Spinal cord (tissue), 10 donors: ENCODE results near the gene RBBP7. TPM values are rescaled to one million over a fixed set of nuclear protein-coding genes. Genes with fewer than 3 reads are reported as not detected.

Experiments used
- DNase-seq, 6 donors: peaks; one replicate each; pipeline versions ENCODE4 v3.0.0 to v3.0.0-alpha.2; 2013 to 2015; ENCODE audit warnings: low spot score in 6 of 6, low read depth in 4 of 6
- H3K27ac ChIP-seq: one replicate; pipeline ENCODE4 v1.5.1; 2013; ENCODE audit warnings: low read depth, low read length, control low read depth
- H3K27me3 ChIP-seq: one replicate; pipeline ENCODE4 v1.6.1; 2013; ENCODE audit warnings: low read length; ENCODE audit not compliant: control insufficient read depth, insufficient read depth
- H3K36me3 ChIP-seq: one replicate; pipeline ENCODE4 v1.6.1; 2013; ENCODE audit warnings: low read length; ENCODE audit not compliant: control insufficient read depth, insufficient read depth
- H3K4me1 ChIP-seq: one replicate; pipeline ENCODE4 v1.6.1; 2013; ENCODE audit warnings: low read length; ENCODE audit not compliant: control insufficient read depth, insufficient read depth
- H3K4me3 ChIP-seq: one replicate; pipeline ENCODE4 v1.5.1; 2013; ENCODE audit warnings: low read depth, low read length, control low read depth
- H3K9me3 ChIP-seq: one replicate; pipeline ENCODE4 v1.6.1; 2013; ENCODE audit warnings: low read length; ENCODE audit not compliant: control insufficient read depth, insufficient read depth
- WGBS: methylation state at CpG from one replicate; pipeline ENCODE4 v1.1.5; 2013; ENCODE audit warnings: missing lambda C conversion rate; ENCODE audit not compliant: insufficient coverage; 5-methylcytosine and 5-hydroxymethylcytosine counted together
- polyA plus RNA-seq, 2 donors: library from polyadenylated mRNA; unstranded; fragments of 120-200 nt; gene quantifications; one replicate each; pipeline ENCODE4 v1.2.1, GENCODE V29; 2013; ENCODE audit not compliant: insufficient read length in 2 of 2
- total RNA-seq, 2 donors: library from RNA; depleted of rRNA in 1 of 2; stranded (reverse); fragments of 120-200 nt in 1 of 2; fragments of >200 nt in 1 of 2; gene quantifications; one replicate each; pipeline versions ENCODE4 v1.2.3 to v1.2.4, GENCODE V29; 2013 to 2014
- donor health status: healthy.

The RBBP7 gene
- total and polyA plus RNA-seq, 4 donors: 128 to 149 (median 137) TPM

GRCh38 chrX:16834806-16835205 lies 35.4 kb downstream of the RBBP7 start:
- no peaks in the 10 kb centered on the region for H3K4me1 ChIP-seq
- H3K27ac ChIP-seq: no peak overlapping the region
- no peak overlapping the region for H3K4me3 ChIP-seq
- H3K27me3 ChIP-seq: peaks cover 20% of the 10 kb centered on the region
- no CpG with 5 or more reads among the region's 6 CpGs for WGBS
- H3K9me3 ChIP-seq: no peaks in the 10 kb centered on the region
- peaks cover 9% of the 10 kb centered on the region for H3K36me3 ChIP-seq
- peak in 1 of 6 donors; percentile 19 for DNase-seq

- Histone ChIP-seq H3K36me3 (peaks cover 6% of the 10 kb centered on the region), H3K9me3 (no peaks in the 10 kb centered on the region), H3K27me3 (peaks cover 20% of the 10 kb centered on the region), H3K4me3 (no peak overlapping the region), H3K27ac (no peak overlapping the region), H3K4me1 (no peaks in the 10 kb centered on the region)
- WGBS: 82% methylated on average over 3 of the region's 5 CpGs
- no peak for DNase-seq
Measured at GRCh38 chrX:16832301-16832700, 37.9 kb downstream of the RBBP7 start.

- WGBS: 75% methylated on average over 3 of the region's 6 CpGs
- H3K9me3 ChIP-seq: no peaks in the 10 kb centered on the region
- no peak overlapping the region for H3K4me3 ChIP-seq
- no peaks in the 10 kb centered on the region for H3K36me3 ChIP-seq
- peak overlapping the region; percentile 49 for H3K27ac ChIP-seq
- H3K27me3 ChIP-seq: peaks cover 13% of the 10 kb centered on the region
- DNase-seq: peak in 1 of 6 donors; percentile 29
- no peaks in the 10 kb centered on the region for H3K4me1 ChIP-seq
Measured at GRCh38 chrX:16828124-16828908, 41.8 kb downstream of the RBBP7 start.

- H3K4me3 ChIP-seq: no peak overlapping the region
- no peaks in the 10 kb centered on the region for H3K36me3 ChIP-seq
- DNase-seq: no peak
- no peak overlapping the region for H3K27ac ChIP-seq
- H3K9me3 ChIP-seq: no peaks in the 10 kb centered on the region
- H3K4me1 ChIP-seq: no peaks in the 10 kb centered on the region
- H3K27me3 ChIP-seq: peaks cover 15% of the 10 kb centered on the region
- 94% methylated on average over 2 of the region's 2 CpGs for WGBS
Measured at GRCh38 chrX:16827225-16827624, 42.9 kb downstream of the RBBP7 start.

- Histone ChIP-seq H3K4me1 (no peaks in the 10 kb centered on the region), H3K27me3 (peaks cover 16% of the 10 kb centered on the region), H3K27ac (no peak overlapping the region), H3K4me3 (no peak overlapping the region), H3K36me3 (peaks cover 6% of the 10 kb centered on the region), H3K9me3 (no peaks in the 10 kb centered on the region)
- DNase-seq: peak in 4 of 6 donors; percentile 17 to 78 (median 46)
- WGBS: no CpG with 5 or more reads among the region's 3 CpGs
Measured at GRCh38 chrX:16826207-16826606, 44.0 kb downstream of the RBBP7 start.

- Histone ChIP-seq H3K27me3 (peaks cover 16% of the 10 kb centered on the region), H3K27ac (no peak overlapping the region)
- 92% methylated on average over 2 of the region's 8 CpGs for WGBS
Measured at GRCh38 chrX:16825264-16826035, 44.7 kb downstream of the RBBP7 start.

GRCh38 chrX:16822723-16823122 lies 47.4 kb downstream of the RBBP7 start:
- Histone ChIP-seq H3K4me1 (no peaks in the 10 kb centered on the region), H3K36me3 (peaks cover 11% of the 10 kb centered on the region), H3K27ac (no peak overlapping the region), H3K4me3 (no peak overlapping the region), H3K27me3 (peaks cover 15% of the 10 kb centered on the region), H3K9me3 (no peaks in the 10 kb centered on the region)
- WGBS: 92% methylated on average over 2 of the region's 2 CpGs
- no peak for DNase-seq

More at GRCh38 chrX:16825264-16826035, 44.7 kb downstream of the RBBP7 start:
- H3K36me3 ChIP-seq: peaks cover 11% of the 10 kb centered on the region
- H3K4me3 ChIP-seq: no peak overlapping the region
- no peaks in the 10 kb centered on the region for H3K9me3 ChIP-seq
- DNase-seq: no peak
- H3K4me1 ChIP-seq: no peaks in the 10 kb centered on the region

GRCh38 chrX:16819634-16820033 lies 50.5 kb downstream of the RBBP7 start:
- Histone ChIP-seq H3K4me1 (no peaks in the 10 kb centered on the region), H3K27ac (no peak overlapping the region), H3K4me3 (no peak overlapping the region), H3K36me3 (peaks cover 11% of the 10 kb centered on the region), H3K27me3 (peaks cover 13% of the 10 kb centered on the region), H3K9me3 (no peaks in the 10 kb centered on the region)
- WGBS: 83% methylated on average over 1 of the region's 5 CpGs
- DNase-seq: no peak

GRCh38 chrX:16814597-16814996 lies 55.6 kb downstream of the RBBP7 start:
- peaks cover 9% of the 10 kb centered on the region for H3K27me3 ChIP-seq
- H3K4me3 ChIP-seq: no peak overlapping the region
- no peaks in the 10 kb centered on the region for H3K36me3 ChIP-seq
- no peak for DNase-seq
- no peak overlapping the region for H3K27ac ChIP-seq
- no CpG with 5 or more reads among the region's 1 CpG for WGBS
- no peaks in the 10 kb centered on the region for H3K4me1 ChIP-seq
- no peaks in the 10 kb centered on the region for H3K9me3 ChIP-seq
